B cell (primary cell): ENCODE data around the gene DTD1. TPM values are rescaled to one million over a fixed set of nuclear protein-coding genes. Genes with fewer than 3 reads are reported as not detected.

ENCODE experiments used
- ATAC-seq: fragments of 200-7000 bp; cut with Tn5 transposase; one replicate; pipeline ENCODE4 v1.10.0; 2021; ENCODE audit warnings: low read depth, mild to moderate bottlenecking, moderate number of reproducible peaks, moderate library complexity
- CTCF ChIA-PET: fragments of 350-600 bp; sonication (Branson Sonifier 250); formaldehyde crosslinking; loops from one replicate; lab custom pipeline; 2021; ENCODE audit warnings: antibody characterized with exemption, inconsistent platforms; lab: Charles Lee
- POLR2A ChIA-PET: fragments of 350-600 bp; sonication (Branson Sonifier 250); formaldehyde crosslinking; loops from one replicate; lab custom pipeline; 2021; ENCODE audit warnings: antibody characterized with exemption; lab: Charles Lee
- DNase-seq: peaks from one replicate; pipeline ENCODE4 v3.0.0; 2013
- H2AFZ ChIP-seq: 2 replicates; pipeline ENCODE4 v1.6.1; 2012; ENCODE audit warnings: mild to moderate bottlenecking, low read depth, low read length; ENCODE audit not compliant: insufficient read depth, poor library complexity, severe bottlenecking
- H3K27ac ChIP-seq, 2 donors: 1 replicate in 1 of 2; 2 replicates in 1 of 2; pipeline ENCODE4 v1.5.1; 2012 to 2013; ENCODE audit warnings: low read length in 2 of 2, mild to moderate bottlenecking in 2 of 2, moderate library complexity in 1 of 2
- H3K27me3 ChIP-seq, 4 experiments: fragments of 200-600 bp in 1 of 4; sonication (generic) in 1 of 4; replicated peaks in 1 of 4; 1 replicate in 2 of 4; 2 replicates in 2 of 4; pipeline versions ENCODE4 v1.6.1 to v1.7.0; 2013 to 2016; ENCODE audit warnings: low read length in 3 of 4, mild to moderate bottlenecking in 2 of 4, mixed read lengths in 1 of 4, moderate library complexity in 1 of 4; ENCODE audit not compliant: insufficient read depth in 4 of 4, control insufficient read depth in 3 of 4; ENCODE audit errors: control extremely low read depth in 1 of 4
- H3K36me3 ChIP-seq, 2 experiments: replicated peaks in 1 of 2; 1 replicate in 1 of 2; 2 replicates in 1 of 2; pipeline versions ENCODE4 v1.6.1 to v1.7.1; 2013; ENCODE audit warnings: low read length in 1 of 2; ENCODE audit not compliant: insufficient read depth in 2 of 2, control insufficient read depth in 1 of 2; ENCODE audit errors: control extremely low read depth in 1 of 2, extremely low read depth in 1 of 2
- H3K4me1 ChIP-seq, 2 donors: fragments of 200-600 bp in 1 of 2; sonication (generic) in 1 of 2; 1 replicate in 1 of 2; 2 replicates in 1 of 2; pipeline versions ENCODE4 v1.5.1 to v1.6.1; 2013 to 2017; ENCODE audit warnings: low read length in 2 of 2; ENCODE audit not compliant: control insufficient read depth in 2 of 2, insufficient read depth in 2 of 2
- H3K4me2 ChIP-seq: replicated peaks from 2 replicates; pipeline ENCODE3; 2012; ENCODE audit warnings: mild to moderate bottlenecking, low read depth, low read length; ENCODE audit not compliant: poor library complexity, severe bottlenecking
- H3K4me3 ChIP-seq, 5 experiments: fragments of 200-600 bp in 1 of 5; sonication (generic) in 1 of 5; 1 replicate in 3 of 5; 2 replicates in 2 of 5; pipeline versions ENCODE4 v1.5.1 to v1.7.0; 2011 to 2016; ENCODE audit warnings: low read length in 4 of 5, mild to moderate bottlenecking in 4 of 5, low read depth in 2 of 5, control low read depth in 1 of 5, moderate library complexity in 1 of 5; ENCODE audit not compliant: insufficient read depth in 1 of 5; ENCODE audit errors: control extremely low read depth in 1 of 5, extremely low read depth in 1 of 5
- H3K79me2 ChIP-seq: fragments of 200-600 bp; sonication (generic); one replicate; pipeline ENCODE4 v1.6.0; 2016; ENCODE audit warnings: low read length; ENCODE audit not compliant: control insufficient read depth, insufficient read depth
- H3K9ac ChIP-seq: fragments of 200-600 bp; sonication (generic); 2 replicates; pipeline ENCODE4 v1.6.1; 2017; ENCODE audit warnings: mild to moderate bottlenecking, low read length, moderate library complexity
- H3K9me3 ChIP-seq, 3 donors: one replicate each; pipeline versions ENCODE4 v1.6.1 to v1.7.1; 2013; ENCODE audit warnings: low read length in 2 of 3; ENCODE audit not compliant: control insufficient read depth in 2 of 3, insufficient read depth in 1 of 3; ENCODE audit errors: control extremely low read depth in 1 of 3
- H4K20me1 ChIP-seq: 2 replicates; pipeline ENCODE4 v1.6.0; 2012; ENCODE audit warnings: mild to moderate bottlenecking, low read length; ENCODE audit not compliant: insufficient read depth, control insufficient read depth, poor library complexity, severe bottlenecking
- H3K27ac Mint-ChIP-seq: one replicate; pipeline ENCODE4 v1.8.0; 2021; ENCODE audit warnings: mixed read lengths
- H3K27me3 Mint-ChIP-seq: one replicate; pipeline ENCODE4 v1.8.0; 2021; ENCODE audit warnings: mixed read lengths
- H3K4me1 Mint-ChIP-seq: one replicate; pipeline ENCODE4 v1.8.0; 2021; ENCODE audit warnings: mixed read lengths
- H3K4me3 Mint-ChIP-seq: one replicate; pipeline ENCODE4 v1.8.0; 2021; ENCODE audit warnings: mixed read lengths
- H3K9me3 Mint-ChIP-seq: one replicate; pipeline ENCODE4 v1.8.0; 2022; ENCODE audit warnings: mixed read lengths; ENCODE audit not compliant: insufficient read depth
- EZH2 ChIP-seq: IDR thresholded peaks from 2 replicates; pipeline ENCODE4 v1.6.1; 2012; ENCODE audit warnings: borderline replicate concordance, low read depth, mild to moderate bottlenecking, moderate library complexity, low read length; ENCODE audit not compliant: insufficient read depth, poor library complexity, severe bottlenecking
- WGBS: methylation state at CpG from one replicate; pipeline ENCODE4 v1.1.5; 2013; ENCODE audit warnings: missing lambda C conversion rate; ENCODE audit not compliant: insufficient coverage; 5-methylcytosine and 5-hydroxymethylcytosine counted together
- intact Hi-C: fragments of 100-400 bp; cut with micrococcal nuclease; formaldehyde crosslinking; loops from one replicate; pipeline ENCODE4 v1.10.0; 2022
- polyA plus RNA-seq: library from polyadenylated mRNA; depleted of rRNA; stranded (reverse); fragments of >200 nt; gene quantifications from 2 replicates; pipeline ENCODE4 v1.2.3, GENCODE V29; 2012
- total RNA-seq, 2 donors: library from RNA; stranded (reverse); fragments of 120-200 nt in 1 of 2; gene quantifications; 1 replicate in 1 of 2; 2 replicates in 1 of 2; pipeline versions ENCODE4 v1.2.3 to v1.2.4, GENCODE V29; 2013 to 2022
- TF ChIP-seq, protein P1 (sequence below): fragments of 200-600 bp; IDR thresholded peaks from one replicate; pipeline ENCODE4 v1.8.0; 2022; ENCODE audit warnings: antibody characterized with exemption, mild to moderate bottlenecking

DTD1 gene
- total and polyA plus RNA-seq, 2 donors (not counting 1 experiment from before 2014, with no cell fraction given), result 18.7 to 20.4 TPM

DNA sequence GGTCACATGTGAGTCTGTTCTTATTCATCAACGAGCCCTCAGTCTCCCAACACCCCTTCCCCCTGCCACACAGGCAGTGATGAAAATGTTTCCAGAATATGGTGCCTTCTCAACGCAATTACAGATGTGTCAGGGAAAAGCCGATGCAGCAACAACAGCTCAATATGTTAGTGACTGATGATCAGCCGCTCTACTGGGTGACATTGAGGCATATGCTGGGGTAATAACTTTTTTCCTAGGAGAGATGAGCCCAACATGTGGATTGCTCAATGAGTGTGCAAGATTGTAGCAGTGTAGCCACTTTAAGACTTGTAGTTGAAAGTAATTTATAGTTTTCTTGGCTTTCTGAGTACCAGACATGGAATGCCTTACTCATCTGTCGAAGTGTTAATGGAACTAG, 49.4 kb downstream of the DTD1 start:
- no peak overlapping the region for H3K9ac ChIP-seq
- H3K4me1 ChIP-seq, result peaks cover 0 to 6% of the 10 kb centered on the region in 2 donors
- ATAC-seq, result no peak
- H3K27ac ChIP-seq, result no peak overlapping the region
- POLR2A ChIA-PET, result no interaction called here
- H3K27ac Mint-ChIP-seq, result no peak overlapping the region
- no peak overlapping the region for H3K4me3 Mint-ChIP-seq
- TF ChIP-seq, protein P1, sequence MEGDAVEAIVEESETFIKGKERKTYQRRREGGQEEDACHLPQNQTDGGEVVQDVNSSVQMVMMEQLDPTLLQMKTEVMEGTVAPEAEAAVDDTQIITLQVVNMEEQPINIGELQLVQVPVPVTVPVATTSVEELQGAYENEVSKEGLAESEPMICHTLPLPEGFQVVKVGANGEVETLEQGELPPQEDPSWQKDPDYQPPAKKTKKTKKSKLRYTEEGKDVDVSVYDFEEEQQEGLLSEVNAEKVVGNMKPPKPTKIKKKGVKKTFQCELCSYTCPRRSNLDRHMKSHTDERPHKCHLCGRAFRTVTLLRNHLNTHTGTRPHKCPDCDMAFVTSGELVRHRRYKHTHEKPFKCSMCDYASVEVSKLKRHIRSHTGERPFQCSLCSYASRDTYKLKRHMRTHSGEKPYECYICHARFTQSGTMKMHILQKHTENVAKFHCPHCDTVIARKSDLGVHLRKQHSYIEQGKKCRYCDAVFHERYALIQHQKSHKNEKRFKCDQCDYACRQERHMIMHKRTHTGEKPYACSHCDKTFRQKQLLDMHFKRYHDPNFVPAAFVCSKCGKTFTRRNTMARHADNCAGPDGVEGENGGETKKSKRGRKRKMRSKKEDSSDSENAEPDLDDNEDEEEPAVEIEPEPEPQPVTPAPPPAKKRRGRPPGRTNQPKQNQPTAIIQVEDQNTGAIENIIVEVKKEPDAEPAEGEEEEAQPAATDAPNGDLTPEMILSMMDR, result no peak
- no peak for TF ChIP-seq EZH2
- H3K4me1 Mint-ChIP-seq, result peaks cover 14% of the 10 kb centered on the region
- H3K4me2 ChIP-seq, result no peak overlapping the region
- no peaks in the 10 kb centered on the region for H3K27me3 Mint-ChIP-seq
- H3K79me2 ChIP-seq, result no peaks in the 10 kb centered on the region
- no peaks in the 10 kb centered on the region for H3K36me3 ChIP-seq
- WGBS, result 95% methylated on average over 2 of the region's 5 CpGs
- DNase-seq, result no peak
- no peaks in the 10 kb centered on the region for H3K9me3 ChIP-seq
- no peaks in the 10 kb centered on the region for H3K9me3 Mint-ChIP-seq
- intact Hi-C loops, result loop anchor here (10.0 kb wide), 1 partner anchor 568 kb away; no protein-coding TSS in a partner anchor
- no peaks in the 10 kb centered on the region for H3K27me3 ChIP-seq
- no peak overlapping the region for H3K4me3 ChIP-seq
- no peak overlapping the region for H2AFZ ChIP-seq
- H4K20me1 ChIP-seq, result no peaks in the 10 kb centered on the region
- CTCF ChIA-PET, result no interaction called here

GRCh38 chr20:18638768-18639167, 50.9 kb downstream of the DTD1 start:
- no peak overlapping the region for H3K27ac ChIP-seq
- no peak for TF ChIP-seq EZH2
- TF ChIP-seq, protein P1, result no peak
- H3K4me3 ChIP-seq, result no peak overlapping the region
- H3K4me2 ChIP-seq, result no peak overlapping the region
- Mint-ChIP-seq H3K4me3 (no peak overlapping the region), H3K4me1 (peaks cover 14% of the 10 kb centered on the region), H3K9me3 (no peaks in the 10 kb centered on the region), H3K27me3 (no peaks in the 10 kb centered on the region), H3K27ac (peak overlapping the region; percentile 3)
- peaks cover 0 to 6% of the 10 kb centered on the region in 2 donors for H3K4me1 ChIP-seq
- no peaks in the 10 kb centered on the region for H3K36me3 ChIP-seq
- no peak overlapping the region for H3K9ac ChIP-seq
- H3K79me2 ChIP-seq, result no peaks in the 10 kb centered on the region
- no peak overlapping the region for H2AFZ ChIP-seq
- WGBS, result no CpG with 5 or more reads among the region's 2 CpGs
- no peaks in the 10 kb centered on the region for H3K27me3 ChIP-seq
- DNase-seq, result no peak
- intact Hi-C loops, result loop anchor here (10.0 kb wide), 1 partner anchor 566 kb away; no protein-coding TSS in a partner anchor
- no peaks in the 10 kb centered on the region for H3K9me3 ChIP-seq
- H4K20me1 ChIP-seq, result no peaks in the 10 kb centered on the region
- ChIA-PET CTCF (interaction anchor here (0.7 kb wide), 1 partner anchor 112 kb away, joined by 5 read pairs; no protein-coding TSS in a partner anchor), POLR2A (no interaction called here)
- ATAC-seq, result no peak
